RCC 7860 (cell line): Measurements from ENCODE around the gene UCHL5.
"Not testable (repeated sequence)": the region's sequence is repeated elsewhere in the genome, so short reads cannot be mapped to it uniquely, and the experiment has no call there.

Experiments used
- DNase-seq: peaks from one replicate; pipeline ENCODE4 v3.0.0-alpha.2; 2015; ENCODE audit warnings: low spot score
- FAIRE-seq: peaks from 2 replicates; lab custom pipeline; 2012; peaks lifted over from hg19 to GRCh38; lab: Jason Lieb, UNC

UCHL5 gene

DNA sequence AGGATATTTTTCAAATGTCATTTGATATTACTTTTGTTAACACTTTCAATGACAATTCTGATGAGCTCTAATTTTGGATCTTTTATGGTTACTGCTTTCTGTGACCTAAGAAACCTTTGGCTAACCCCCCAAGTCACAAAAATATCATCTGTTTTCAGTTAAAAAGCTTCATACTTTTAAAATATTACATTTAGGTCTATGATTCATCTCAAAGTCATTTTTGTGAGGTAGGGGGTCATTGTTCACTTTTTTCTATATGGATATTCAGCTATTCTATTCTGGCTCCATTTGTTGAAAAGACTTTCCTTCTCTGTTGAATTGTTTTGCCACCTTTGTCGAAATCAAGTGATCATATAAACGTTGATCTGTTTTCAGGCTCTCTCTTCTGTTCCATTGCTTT lies 44.8 kb downstream of the UCHL5 start:
- FAIRE-seq (peak; percentile 16), DNase-seq (no peak)

DNA sequence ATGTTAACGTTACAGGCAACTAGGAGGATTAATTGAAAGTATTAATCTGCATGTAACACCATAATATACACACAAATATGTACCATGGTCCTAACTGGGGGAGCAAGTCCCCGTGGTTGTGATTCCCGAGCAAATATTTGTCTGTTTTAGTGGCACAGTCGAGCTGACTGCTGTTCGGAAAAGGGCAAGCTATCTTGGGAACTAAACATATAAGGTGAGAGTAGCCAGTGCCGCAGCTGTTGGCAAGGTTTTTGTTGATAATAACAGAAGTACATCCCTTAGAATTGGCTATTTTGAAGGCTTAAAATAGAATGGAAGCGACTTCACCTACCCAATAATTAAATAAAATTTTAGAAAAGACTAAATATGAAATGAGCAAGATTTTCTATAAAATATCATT lies 45.5 kb downstream of the UCHL5 start:
- FAIRE-seq (no peak), DNase-seq (no peak)

DNA sequence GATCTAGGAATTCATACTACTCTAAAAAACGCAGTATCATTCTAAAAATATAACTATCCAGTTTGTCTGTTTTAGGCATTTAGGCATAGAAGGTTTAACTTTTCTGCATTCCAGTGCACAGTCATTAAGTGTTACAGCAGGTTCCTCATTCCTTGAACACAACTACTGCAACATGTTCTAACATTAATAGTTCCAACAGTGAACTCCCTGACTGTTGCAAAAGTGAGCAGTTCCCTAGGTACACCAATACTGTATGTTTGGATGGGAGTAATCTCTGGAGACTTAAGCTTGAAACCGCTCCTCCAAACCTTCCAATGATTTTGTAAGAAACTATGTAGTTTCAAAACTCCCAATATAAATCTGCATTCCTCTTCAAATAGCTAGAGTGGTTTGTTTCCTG lies 46.2 kb downstream of the UCHL5 start:
- DNase-seq (no peak), FAIRE-seq (no peak)

DNA sequence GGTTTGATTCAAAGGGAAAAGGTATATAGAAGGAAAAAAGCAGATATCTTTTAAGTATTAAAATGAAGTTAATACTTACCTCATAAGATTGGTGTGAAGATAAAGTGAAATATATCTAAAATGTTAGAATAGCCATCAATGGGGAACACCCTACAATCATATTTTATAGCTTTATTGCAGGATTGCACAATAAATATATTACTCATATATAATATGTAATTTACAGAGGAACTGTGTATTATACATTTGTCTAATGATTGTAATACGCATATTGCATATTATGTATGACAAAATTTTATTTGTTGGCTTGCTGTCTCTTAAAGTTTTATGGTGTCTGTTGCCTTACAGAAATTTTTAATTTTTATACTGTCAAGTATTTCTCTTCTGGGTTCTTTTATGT lies 47.8 kb downstream of the UCHL5 start:
- FAIRE-seq (no peak), DNase-seq (no peak)

DNA sequence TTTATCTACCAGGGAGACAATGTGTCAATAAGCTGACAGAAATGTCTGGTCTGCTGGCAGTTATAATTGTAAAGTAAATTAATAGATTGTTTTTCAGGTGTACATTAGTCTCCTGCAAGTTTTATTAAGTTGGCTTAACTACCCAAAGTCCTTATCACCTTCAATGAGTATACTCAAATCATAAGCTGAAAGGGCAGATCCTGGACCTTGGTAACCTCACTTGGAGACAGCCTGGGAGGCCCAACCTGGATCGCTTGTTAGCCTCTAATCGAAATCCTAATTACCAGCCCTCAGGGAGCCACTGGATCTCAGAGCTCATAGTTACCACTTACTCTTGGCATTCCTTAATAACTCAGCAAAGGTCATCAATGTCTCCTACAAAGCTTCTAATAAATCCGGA lies 49.7 kb downstream of the UCHL5 start:
- DNase-seq = no peak
- FAIRE-seq = no peak

DNA sequence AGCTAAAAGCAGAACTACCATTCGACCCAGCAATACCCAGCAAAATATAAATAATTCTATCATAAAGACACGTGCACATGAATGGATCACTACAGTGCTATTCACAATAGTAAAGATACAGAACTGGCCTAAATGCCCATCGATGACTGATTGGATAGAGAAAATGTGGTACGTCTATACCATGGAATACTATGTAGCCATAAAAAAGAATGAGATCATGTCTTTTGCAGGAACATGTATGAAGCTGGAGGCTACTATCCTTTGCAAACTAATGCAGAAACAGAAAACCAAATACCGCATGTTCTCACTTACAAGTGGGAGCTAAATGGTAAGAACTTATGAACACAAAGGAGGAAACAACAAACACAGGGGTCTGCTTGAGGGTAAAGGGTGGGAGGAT lies 53.4 kb downstream of the UCHL5 start:
- DNase-seq (no peak), FAIRE-seq (no peak)

DNA sequence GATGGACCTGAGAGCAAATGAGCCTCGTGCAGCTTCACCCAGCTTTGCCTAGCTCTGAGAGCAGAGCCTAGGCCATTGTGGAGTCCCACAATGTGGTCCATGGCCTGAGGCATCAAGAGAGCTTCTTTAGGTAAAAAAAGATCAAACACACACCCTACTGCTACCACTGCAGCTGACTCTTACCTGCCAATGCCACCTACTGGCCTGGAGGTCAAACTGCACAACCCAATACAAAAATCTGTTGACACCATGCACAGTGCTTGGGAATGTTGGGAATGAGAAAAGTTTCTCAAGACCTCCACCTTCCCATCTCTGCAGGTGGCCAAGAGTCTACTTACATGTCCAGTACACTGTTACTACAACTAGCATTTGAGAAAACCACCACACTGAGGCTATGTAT lies 60.6 kb downstream of the UCHL5 start:
- FAIRE-seq = no peak
- no peak for DNase-seq

DNA sequence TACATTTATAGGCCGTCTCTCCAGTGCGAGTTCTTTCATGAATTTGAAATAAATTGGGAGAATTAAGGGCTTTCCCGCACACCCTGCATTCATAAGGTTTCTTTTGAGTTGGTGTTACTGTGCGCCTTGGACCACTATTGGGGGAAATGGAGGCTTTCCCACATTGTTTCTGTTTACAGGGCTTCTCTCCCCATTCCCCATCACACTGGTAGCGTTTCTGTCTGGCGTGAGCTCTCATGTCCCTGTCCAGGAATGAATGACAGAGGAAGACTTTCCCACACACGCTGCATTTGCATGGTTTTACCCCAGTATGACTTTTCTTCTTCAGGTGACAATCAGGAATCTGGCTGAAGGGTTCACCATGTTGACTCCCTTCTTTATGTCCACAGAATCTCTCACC lies 65.0 kb downstream of the UCHL5 start:
- no peak for FAIRE-seq
- no peak for DNase-seq

DNA sequence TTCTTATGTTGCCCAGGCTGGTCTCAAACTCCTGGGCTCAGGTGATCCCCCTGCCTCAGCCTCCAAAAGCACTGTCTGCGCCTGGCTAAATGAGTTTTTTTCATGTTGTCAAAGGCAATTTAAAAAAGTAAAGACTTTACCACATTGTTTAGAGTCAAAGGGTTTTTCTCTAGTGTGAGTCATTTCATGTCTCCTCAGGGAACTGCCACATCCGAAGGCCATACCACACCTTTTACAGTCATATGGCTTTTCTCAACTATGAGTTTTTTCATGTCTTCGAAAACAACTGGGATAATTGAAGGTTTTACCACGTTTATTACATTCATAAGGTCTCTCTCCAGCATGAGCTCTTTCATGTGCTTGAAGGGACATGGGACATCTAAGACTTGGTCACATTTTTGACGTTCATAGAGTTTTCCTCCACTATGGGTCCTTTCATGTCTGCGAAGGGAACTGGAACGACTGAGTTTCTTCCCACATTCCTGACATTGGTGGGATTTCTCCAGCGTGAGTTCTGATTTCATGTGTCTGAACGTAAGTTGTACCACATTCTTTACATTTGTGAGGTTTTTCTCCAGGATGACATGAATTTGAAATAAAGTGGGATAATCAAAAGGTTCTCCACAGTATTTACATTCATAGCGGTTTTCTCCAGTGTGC lies 65.6 kb downstream of the UCHL5 start:
- no peak for FAIRE-seq
- no peak for DNase-seq

DNA sequence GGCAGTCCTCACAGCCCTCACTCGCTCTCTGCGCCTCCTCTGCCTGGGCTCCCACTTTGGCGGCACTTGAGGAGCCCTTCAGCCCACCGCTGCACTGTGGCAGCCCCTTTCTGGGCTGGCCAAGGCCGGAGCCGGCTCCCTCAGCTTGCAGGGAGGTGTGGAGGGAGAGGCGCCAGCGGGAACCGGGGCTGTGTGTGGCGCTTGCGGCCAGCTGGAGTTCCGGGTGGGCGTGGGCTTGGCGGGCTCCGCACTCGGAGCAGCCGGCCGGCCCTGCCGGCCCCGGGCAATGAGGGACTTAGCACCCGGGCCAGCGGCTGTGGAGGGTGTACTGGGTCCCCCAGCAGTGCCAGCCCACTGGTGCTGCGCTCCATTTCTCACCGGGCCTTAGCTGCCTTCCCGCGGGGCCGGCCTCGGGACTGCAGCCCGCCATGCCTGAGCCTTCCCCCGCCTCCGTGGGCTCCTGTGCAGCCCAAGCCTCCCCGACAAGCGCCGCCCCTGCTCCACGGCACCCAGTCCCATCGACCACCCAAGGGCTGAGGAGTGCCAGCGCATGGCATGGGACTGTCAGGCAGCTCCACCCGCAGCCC lies 72.3 kb downstream of the UCHL5 start:
- not testable (repeated sequence) for FAIRE-seq, DNase-seq

DNA sequence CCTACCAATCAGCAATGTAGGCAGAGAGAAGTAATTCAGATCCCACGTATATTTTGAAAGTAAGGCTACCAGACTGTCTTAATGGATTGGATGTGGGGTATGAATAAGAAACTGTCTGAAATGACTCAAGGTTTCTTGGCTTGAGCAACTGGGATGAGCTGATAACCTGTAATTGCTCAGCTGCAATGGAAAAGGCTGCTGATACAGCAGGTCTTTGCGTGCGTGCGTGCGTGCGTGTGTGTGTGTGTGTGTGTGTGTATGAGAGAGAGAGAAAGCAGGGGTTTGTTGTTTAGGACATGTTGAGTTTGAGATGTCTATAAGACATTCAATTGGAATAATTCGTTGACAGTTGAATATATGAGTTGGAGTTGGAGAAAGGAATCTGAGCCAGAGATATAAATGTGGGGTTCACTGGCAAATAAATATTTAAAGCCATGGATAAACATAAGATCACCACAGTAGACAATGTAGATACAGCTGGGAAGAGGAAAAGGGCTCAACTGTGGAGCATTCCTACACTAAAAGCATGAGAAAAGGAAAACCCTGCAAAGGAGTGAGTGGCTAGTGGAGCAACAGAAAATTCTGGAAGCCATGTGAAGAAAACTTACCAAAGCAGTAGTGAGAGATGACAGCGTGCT lies 72.9 kb downstream of the UCHL5 start:
- no peak for FAIRE-seq
- DNase-seq = no peak

DNA sequence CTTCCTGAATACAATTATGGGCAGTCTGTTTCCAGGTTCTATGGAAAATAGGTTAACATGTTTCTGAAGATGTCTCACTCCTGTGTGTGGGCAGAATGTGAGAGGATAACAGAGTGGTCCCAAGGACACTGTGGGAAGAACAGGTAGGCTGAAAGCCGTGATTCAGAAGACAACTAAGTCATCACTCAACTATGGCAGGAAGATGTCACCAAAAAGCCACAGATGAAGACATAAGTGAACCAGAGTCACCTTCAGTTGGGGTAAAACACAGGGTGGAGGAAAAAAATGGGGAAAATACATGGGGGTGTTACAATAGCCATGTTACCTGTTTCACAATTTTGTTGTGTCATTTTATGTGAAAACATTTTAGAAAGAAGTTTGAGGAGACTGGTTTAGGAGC lies 75.1 kb downstream of the UCHL5 start:
- FAIRE-seq (no peak), DNase-seq (no peak)

DNA sequence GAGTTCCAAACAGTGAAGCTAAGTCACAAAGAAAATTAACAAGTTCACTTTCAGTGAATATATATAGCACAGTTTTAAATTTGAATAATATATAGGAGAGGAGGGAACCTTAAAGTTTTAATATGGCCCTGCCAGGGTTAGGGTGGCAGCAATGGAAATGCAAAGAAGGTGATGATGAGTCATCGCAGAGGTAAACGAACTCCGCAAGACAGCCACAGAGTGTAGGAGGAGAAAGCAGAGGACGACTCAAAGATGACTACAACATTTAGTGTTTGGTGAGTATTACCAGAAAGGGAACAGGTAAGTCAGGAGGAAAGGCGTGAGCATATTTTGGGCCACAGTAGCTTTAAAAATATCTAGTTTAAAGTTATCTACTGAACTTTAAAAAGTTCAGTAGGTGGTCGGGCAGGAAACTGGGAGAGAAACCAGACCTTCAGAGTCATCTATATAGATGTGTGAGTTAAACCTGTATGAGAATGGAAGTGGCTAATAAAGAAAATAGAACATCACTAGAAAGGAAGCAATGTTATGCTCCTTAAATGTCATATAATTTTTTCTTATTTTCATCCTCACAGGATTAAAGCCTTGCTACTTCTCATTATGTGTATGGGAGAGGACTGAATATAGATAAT lies 75.7 kb downstream of the UCHL5 start:
- FAIRE-seq (no peak), DNase-seq (no peak)

DNA sequence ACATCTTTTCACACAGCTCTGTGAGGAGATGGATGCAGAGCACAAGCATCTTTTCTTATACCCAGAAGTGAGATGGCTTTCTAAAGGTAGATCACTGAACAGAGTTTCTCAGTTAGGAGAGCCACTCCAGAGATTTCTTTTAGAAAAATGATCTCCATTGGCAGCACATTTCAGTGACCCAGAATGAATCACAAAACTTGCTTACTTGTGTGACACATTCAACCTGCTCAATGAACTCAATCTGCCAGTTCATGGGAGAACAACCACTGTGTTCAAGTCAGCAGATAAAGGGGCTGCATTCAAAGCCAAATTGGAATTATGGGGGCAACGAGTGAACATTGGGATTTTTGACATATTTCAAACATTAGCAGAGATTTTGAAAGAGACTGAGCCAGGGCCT lies 78.3 kb downstream of the UCHL5 start:
- peak; percentile 87 for FAIRE-seq
- peak; percentile 57 for DNase-seq

DNA sequence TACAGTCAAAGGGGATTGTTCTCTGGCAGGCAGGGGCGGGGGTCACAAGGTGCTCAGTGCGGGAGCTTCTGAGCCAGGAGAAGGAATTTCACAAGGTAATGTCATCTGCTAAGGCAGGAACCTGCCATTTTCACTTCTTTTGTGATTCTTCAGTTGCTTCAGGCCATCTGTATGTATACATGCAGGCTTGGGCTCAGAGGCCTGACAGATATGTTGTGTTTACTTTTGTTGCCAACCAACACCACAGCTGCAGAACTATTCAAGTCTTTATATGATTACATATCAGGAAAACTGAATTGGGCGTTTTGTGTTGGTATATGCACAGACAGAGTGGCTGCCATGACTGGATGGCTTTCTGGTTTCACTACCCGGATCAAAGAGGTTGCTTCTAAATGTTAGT lies 78.8 kb downstream of the UCHL5 start:
- FAIRE-seq, DNase-seq: not testable (repeated sequence)

DNA sequence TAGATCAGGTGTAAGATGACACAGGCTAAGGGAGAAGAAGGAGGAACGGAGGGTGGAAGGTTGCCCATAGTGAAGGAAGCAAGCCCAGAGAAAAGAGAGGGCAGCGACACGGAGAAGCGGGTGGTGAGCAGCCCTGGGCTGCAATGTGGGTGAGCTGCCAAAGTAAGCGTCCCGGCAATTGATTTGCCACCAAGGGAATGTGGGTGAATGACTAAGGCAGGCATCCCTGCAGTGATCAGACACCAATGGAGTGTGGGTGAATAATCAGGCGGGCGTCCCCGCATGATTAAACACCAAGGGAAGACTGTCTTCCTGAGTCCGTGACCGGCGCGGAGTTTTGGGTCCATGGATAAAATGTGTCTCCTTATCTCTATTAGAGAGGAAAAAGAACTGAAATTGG lies 79.6 kb downstream of the UCHL5 start:
- DNase-seq = peak; percentile 86
- peak; percentile 95 for FAIRE-seq

DNA sequence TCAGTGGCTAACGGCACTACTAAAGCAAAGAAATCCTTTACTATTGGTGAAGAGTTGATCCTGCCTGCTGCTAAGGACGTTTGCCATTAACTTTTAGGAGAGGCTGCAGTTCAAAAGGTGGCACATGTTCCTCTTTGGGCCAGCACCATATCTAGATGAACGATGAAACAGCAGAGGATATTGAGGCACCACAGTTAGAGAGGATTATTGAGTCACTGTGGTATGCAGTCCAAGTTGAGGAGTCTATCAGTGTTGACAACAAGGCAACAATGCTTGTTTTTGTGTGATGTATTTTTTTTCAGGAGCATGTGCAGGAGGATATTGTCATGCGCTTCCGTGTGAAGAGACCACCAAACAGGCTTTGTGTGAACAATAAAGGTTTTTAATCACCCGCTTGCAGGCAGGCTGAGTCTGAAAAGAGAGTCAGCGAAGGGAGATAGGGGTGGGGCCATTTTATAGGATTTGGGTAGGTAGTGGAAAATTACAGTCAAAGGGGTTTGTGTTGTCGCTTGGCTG lies 80.9 kb downstream of the UCHL5 start:
- DNase-seq = no peak
- FAIRE-seq = no peak

DNA sequence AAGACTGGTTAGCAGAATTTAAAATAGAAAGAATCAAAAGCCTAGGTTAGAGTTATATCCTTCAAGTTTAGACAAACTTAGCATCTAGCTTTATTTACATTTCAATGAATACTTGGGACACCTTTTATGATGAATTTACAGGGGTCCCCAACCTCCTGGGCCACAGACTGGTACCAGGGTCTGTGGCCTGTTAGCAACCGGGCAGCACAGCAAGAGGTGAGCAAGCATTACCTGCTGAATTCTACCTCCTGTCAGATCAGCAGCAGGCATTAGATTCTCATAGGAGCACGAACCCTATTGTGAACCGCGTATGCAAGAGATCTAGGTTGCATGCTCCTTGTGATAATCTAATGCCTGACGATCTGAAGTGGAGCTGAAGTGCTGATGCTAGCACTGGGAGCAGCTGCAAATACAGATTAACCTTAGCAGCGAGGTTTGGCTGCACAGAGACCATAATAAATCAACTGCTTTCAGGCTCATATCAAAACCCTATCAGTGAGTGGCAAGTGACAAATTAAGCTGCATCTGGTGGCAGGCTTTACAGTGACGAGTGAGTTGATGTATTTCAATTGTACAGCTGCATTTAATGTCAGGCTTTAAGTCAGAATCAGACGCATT lies 82.0 kb downstream of the UCHL5 start:
- FAIRE-seq (no peak), DNase-seq (no peak)

DNA sequence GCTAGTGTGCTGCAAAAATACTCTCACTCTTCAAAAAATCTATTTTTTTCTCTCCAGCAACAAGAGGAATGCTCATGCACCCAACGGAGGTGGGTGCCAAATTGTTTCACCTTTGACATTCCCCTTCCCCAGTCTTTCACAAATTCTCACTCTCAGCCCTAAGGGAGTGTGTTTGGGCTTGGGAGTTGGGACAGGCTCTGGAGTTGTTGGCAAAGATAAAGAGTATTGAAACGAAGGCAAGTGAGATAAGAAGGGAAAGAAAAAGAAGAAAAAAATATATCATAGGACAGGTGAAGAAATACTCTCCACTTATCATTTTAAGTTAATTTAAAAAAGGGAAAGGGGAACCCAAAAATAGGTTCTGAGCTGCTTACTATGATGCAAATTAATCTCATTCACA lies 82.6 kb downstream of the UCHL5 start:
- DNase-seq (no peak), FAIRE-seq (no peak)

DNA sequence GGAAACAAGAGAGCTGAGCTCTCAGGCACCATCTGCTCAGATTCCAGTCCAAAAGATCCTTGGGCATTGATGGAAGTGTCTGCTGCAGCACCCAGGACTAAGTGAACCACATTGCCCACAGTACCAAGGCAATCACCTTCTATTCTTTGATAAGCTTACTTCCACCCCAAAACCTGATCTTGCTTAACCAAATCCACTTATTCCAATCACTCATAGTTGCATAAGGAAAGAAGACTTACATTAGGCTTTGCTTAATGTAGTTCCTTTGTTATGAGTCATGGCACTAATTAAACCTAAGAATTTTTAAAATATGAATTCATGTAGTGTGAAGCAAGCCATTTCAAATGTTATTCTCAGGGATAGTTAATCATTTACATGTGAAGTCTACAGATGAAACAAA lies 84.5 kb downstream of the UCHL5 start:
- FAIRE-seq (peak; percentile 78), DNase-seq (peak; percentile 31)

DNA sequence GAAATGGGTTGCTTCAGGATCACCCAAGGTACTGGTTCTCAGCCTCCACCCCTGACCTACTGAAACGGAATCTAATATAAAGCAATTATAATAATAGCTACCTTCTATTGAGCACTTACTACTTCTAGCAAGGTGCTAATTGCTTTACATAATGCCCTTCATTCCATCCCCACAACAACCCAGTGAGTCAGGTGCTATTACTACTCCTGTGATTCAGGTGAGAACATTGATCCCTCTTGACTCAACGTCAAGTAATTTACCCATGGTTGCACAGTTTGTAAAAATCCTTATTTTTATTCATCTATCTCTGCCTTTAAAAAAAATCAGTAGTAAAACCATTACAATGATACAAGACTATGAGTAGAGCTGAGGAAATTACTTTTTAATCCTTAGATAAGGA lies 85.2 kb downstream of the UCHL5 start:
- no peak for DNase-seq
- no peak for FAIRE-seq
